Measurements from ENCODE around the gene DBNDD1.

DNA sequence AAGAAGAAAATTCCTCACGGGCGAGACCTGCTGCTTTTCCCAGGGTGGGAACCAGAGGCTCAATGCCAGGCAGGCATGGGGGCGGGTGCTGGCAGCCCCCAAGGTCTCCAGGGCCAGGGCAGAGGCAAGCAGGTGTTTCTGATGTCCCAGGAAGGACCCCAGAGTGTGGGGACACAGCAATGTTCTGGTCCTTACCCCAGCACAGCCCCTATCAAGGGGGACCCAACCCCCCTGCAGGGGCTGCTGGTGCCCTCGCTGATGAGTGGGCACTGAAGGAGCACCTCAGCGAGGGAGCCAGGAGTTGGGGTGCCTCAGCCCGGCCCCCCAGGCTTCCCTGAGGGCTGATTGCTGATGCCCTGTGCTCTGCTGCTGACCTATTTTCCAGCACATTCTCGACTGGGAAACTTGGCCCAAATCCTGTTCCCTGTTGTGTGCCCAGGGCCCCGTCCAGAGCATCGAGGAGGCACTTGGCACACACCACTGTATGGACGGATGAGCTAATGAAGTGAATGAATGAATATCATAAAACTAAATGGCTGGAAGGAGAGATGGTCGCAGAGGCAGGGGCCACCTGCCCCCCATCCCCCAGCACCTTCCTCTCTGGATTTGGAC is 2.8 kb downstream of the DBNDD1 start:
- TF ChIP-seq ESRRA (IDR thresholded peaks at IDR 0.05; ENCODE audit: low read length) (no peak), SRF (IDR thresholded peaks at IDR 0.05; ENCODE audit: low read depth in 2 of 2, low read length in 2 of 2) (no peak), POLR2AphosphoS5 (IDR thresholded peaks at IDR 0.05; ENCODE audit: low read length) (no peak), RAD21 (IDR thresholded peaks at IDR 0.05; ENCODE audit: insufficient read depth, low read depth, low read length) (no peak), SREBF1 (IDR thresholded peaks at IDR 0.05; ENCODE audit: low read length) (no peak), BMI1 (IDR thresholded peaks at IDR 0.05; ENCODE audit: borderline replicate concordance) (no peak), FOS (IDR thresholded peaks at IDR 0.05; ENCODE audit: borderline replicate concordance, extremely low read depth, insufficient read length) (no peak), TCF12 (IDR thresholded peaks at IDR 0.05; ENCODE audit: low read depth, low read length) (no peak), MTA2 (IDR thresholded peaks at IDR 0.05; ENCODE audit: low read depth) (no peak)
- TF ChIP-seq, protein P1, sequence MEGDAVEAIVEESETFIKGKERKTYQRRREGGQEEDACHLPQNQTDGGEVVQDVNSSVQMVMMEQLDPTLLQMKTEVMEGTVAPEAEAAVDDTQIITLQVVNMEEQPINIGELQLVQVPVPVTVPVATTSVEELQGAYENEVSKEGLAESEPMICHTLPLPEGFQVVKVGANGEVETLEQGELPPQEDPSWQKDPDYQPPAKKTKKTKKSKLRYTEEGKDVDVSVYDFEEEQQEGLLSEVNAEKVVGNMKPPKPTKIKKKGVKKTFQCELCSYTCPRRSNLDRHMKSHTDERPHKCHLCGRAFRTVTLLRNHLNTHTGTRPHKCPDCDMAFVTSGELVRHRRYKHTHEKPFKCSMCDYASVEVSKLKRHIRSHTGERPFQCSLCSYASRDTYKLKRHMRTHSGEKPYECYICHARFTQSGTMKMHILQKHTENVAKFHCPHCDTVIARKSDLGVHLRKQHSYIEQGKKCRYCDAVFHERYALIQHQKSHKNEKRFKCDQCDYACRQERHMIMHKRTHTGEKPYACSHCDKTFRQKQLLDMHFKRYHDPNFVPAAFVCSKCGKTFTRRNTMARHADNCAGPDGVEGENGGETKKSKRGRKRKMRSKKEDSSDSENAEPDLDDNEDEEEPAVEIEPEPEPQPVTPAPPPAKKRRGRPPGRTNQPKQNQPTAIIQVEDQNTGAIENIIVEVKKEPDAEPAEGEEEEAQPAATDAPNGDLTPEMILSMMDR (IDR thresholded peaks at IDR 0.05 in 2 of 3, conservative IDR thresholded peaks at IDR 0.05 in 1 of 3; ENCODE audit: control insufficient read depth in 2 of 3, extremely low read depth in 1 of 3, insufficient read depth in 1 of 3, low read depth in 3 of 3, low read length in 3 of 3), result no peak
- TF ChIP-seq, protein P2, sequence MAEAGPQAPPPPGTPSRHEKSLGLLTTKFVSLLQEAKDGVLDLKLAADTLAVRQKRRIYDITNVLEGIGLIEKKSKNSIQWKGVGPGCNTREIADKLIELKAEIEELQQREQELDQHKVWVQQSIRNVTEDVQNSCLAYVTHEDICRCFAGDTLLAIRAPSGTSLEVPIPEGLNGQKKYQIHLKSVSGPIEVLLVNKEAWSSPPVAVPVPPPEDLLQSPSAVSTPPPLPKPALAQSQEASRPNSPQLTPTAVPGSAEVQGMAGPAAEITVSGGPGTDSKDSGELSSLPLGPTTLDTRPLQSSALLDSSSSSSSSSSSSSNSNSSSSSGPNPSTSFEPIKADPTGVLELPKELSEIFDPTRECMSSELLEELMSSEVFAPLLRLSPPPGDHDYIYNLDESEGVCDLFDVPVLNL (IDR thresholded peaks at IDR 0.05; ENCODE audit: low read depth, low read length), result no peak
